ENCODE data around the gene TULP1.
A peak's percentile ranks its signal among the peaks of the same experiment; 100 is the strongest.

DNA sequence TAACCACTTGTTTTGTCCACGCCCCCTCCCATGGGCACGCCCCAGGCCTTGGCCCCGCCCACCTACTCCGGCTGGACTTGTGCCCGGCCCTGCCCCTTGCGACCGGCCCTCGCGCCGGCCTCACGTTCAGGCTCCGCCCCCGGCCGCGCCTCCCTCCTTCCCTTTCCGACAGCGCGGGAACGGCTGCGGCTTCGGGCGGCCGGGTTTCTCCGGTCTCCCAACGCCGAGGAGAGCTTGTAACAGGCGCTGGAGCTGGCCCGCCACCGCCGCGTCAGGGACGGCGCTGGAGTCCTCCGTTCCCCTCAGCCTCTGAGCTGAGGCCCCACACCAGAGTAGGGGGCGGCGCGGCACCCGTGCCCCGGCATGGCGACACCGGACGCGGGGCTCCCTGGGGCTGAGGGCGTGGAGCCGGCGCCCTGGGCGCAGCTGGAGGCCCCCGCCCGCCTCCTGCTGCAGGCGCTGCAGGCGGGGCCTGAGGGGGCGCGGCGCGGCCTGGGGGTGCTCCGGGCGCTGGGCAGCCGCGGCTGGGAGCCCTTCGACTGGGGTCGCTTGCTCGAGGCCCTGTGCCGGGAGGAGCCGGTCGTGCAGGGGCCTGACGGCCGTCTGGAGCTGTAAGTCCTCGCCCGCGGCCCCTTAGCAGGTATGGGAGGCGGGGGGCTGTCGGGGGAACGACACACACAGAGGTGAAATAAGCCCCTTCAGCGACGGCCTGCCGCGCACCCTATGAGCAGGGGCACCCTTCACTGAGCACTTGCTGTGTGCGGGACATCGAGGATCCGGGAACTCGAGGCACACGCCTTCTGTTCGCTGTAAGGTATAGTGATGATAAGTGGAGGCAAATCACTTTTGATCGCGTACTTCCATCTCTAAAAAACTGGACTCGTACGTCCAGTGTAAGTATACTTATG is 60.3 kb downstream of the TULP1 start, which contains the start of gene FANCE:
- TF ChIP-seq, protein P1, sequence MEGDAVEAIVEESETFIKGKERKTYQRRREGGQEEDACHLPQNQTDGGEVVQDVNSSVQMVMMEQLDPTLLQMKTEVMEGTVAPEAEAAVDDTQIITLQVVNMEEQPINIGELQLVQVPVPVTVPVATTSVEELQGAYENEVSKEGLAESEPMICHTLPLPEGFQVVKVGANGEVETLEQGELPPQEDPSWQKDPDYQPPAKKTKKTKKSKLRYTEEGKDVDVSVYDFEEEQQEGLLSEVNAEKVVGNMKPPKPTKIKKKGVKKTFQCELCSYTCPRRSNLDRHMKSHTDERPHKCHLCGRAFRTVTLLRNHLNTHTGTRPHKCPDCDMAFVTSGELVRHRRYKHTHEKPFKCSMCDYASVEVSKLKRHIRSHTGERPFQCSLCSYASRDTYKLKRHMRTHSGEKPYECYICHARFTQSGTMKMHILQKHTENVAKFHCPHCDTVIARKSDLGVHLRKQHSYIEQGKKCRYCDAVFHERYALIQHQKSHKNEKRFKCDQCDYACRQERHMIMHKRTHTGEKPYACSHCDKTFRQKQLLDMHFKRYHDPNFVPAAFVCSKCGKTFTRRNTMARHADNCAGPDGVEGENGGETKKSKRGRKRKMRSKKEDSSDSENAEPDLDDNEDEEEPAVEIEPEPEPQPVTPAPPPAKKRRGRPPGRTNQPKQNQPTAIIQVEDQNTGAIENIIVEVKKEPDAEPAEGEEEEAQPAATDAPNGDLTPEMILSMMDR (IDR thresholded peaks at IDR 0.05 in 4 of 5, conservative IDR thresholded peaks at IDR 0.05 in 1 of 5) = peak in 1 of 5 experiments; percentile 12
- TF ChIP-seq POLR2A (IDR thresholded peaks at IDR 0.05) = peak; percentile 80 to 86

Data from gastrocnemius medialis (tissue), 4 donors.